SU-DHL-6 (cell line): Measurements from ENCODE around the gene PRRC2C.

Experiments
- EZH2phosphoT487 ChIP-seq: fragments of 200-600 bp; sonication (generic), shearing (Covaris generic); conservative IDR thresholded peaks from 2 replicates; pipeline ENCODE4 v1.6.1; 2018; ENCODE audit warnings: mild to moderate bottlenecking, antibody characterized with exemption, low read length, moderate library complexity, mixed read lengths
- TF ChIP-seq, protein P1 (sequence below): fragments of 200-600 bp; sonication (generic); IDR thresholded peaks from one replicate; pipeline ENCODE4 v1.5.1; 2017; ENCODE audit warnings: antibody characterized with exemption, mild to moderate bottlenecking, low read length, moderate library complexity; ENCODE audit not compliant: insufficient read depth, poor library complexity, severe bottlenecking

- TF ChIP-seq, protein P1, sequence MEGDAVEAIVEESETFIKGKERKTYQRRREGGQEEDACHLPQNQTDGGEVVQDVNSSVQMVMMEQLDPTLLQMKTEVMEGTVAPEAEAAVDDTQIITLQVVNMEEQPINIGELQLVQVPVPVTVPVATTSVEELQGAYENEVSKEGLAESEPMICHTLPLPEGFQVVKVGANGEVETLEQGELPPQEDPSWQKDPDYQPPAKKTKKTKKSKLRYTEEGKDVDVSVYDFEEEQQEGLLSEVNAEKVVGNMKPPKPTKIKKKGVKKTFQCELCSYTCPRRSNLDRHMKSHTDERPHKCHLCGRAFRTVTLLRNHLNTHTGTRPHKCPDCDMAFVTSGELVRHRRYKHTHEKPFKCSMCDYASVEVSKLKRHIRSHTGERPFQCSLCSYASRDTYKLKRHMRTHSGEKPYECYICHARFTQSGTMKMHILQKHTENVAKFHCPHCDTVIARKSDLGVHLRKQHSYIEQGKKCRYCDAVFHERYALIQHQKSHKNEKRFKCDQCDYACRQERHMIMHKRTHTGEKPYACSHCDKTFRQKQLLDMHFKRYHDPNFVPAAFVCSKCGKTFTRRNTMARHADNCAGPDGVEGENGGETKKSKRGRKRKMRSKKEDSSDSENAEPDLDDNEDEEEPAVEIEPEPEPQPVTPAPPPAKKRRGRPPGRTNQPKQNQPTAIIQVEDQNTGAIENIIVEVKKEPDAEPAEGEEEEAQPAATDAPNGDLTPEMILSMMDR: no peak
- no peak for TF ChIP-seq EZH2phosphoT487
These were observed 111.9 kb downstream of the PRRC2C start for GRCh38 chr1:171597203-171597602.
